ENCODE results near the gene TPP2. TPM values are rescaled to one million over a fixed set of nuclear protein-coding genes. Genes with fewer than 3 reads are reported as not detected.

TPP2 gene
- total RNA-seq, 2 donors from 2014 or later = 31.4 to 31.8 TPM

GRCh38 chr13:102638741-102639140 is 42.0 kb downstream of the TPP2 start:
- DNase-seq (ENCODE audit: low spot score) = no peak
- no peak for TF ChIP-seq CTCF (IDR thresholded peaks at IDR 0.05)
- TF ChIP-seq POLR2AphosphoS5 (IDR thresholded peaks at IDR 0.05) = no peak
- TF ChIP-seq POLR2A (IDR thresholded peaks at IDR 0.05) = no peak
- peaks cover 0 to 3% of the 10 kb centered on the region in 2 donors for H3K36me3 ChIP-seq
- no peak overlapping the region for H3K27ac ChIP-seq
- H3K27me3 ChIP-seq (replicated peaks; ENCODE audit: insufficient read depth) = no peaks in the 10 kb centered on the region
- H3K9me3 ChIP-seq = no peaks in the 10 kb centered on the region
- H3K4me3 ChIP-seq = no peak overlapping the region
- H3K4me1 ChIP-seq (replicated peaks) = no peaks in the 10 kb centered on the region
- intact Hi-C loops (cut with DNase I) = no loop called here
- 83% methylated on average over 3 of the region's 3 CpGs for WGBS

- Histone ChIP-seq H3K9me3 (no peaks in the 10 kb centered on the region), H3K4me1 (replicated peaks) (no peaks in the 10 kb centered on the region), H3K36me3 (peaks cover 0 to 3% of the 10 kb centered on the region in 2 donors), H3K27ac (no peak overlapping the region), H3K27me3 (replicated peaks; ENCODE audit: insufficient read depth) (no peaks in the 10 kb centered on the region), H3K4me3 (no peak overlapping the region)
- no peak for DNase-seq (ENCODE audit: low spot score)
- no peak for TF ChIP-seq POLR2AphosphoS5 (IDR thresholded peaks at IDR 0.05)
- intact Hi-C loops (cut with DNase I) = no loop called here
- WGBS = 89% methylated on average over 4 of the region's 4 CpGs
Observed at GRCh38 chr13:102642029-102642428, 45.2 kb downstream of the TPP2 start.

GRCh38 chr13:102642475-102642874 is 45.7 kb downstream of the TPP2 start:
- 24% methylated on average over 6 of the region's 6 CpGs for WGBS
- TF ChIP-seq CTCF (IDR thresholded peaks at IDR 0.05) = no peak
- TF ChIP-seq POLR2AphosphoS5 (IDR thresholded peaks at IDR 0.05) = no peak
- no peak for TF ChIP-seq POLR2A (IDR thresholded peaks at IDR 0.05)
- intact Hi-C loops (cut with DNase I) = no loop called here
- Histone ChIP-seq H3K4me1 (replicated peaks) (no peaks in the 10 kb centered on the region), H3K4me3 (no peak overlapping the region), H3K36me3 (no peaks in the 10 kb centered on the region), H3K27me3 (replicated peaks; ENCODE audit: insufficient read depth) (no peaks in the 10 kb centered on the region), H3K9me3 (no peaks in the 10 kb centered on the region), H3K27ac (no peak overlapping the region)
- DNase-seq (ENCODE audit: low spot score) = peak; percentile 81

GRCh38 chr13:102643656-102644055 is 46.9 kb downstream of the TPP2 start:
- no peaks in the 10 kb centered on the region for H3K9me3 ChIP-seq
- intact Hi-C loops (cut with DNase I) = no loop called here
- TF ChIP-seq POLR2AphosphoS5 (IDR thresholded peaks at IDR 0.05) (no peak), POLR2A (IDR thresholded peaks at IDR 0.05) (no peak), CTCF (IDR thresholded peaks at IDR 0.05) (no peak)
- DNase-seq (ENCODE audit: low spot score) = no peak
- 91% methylated on average over 1 of the region's 1 CpG for WGBS
- H3K27ac ChIP-seq = no peak overlapping the region
- no peak overlapping the region for H3K4me3 ChIP-seq
- H3K36me3 ChIP-seq = no peaks in the 10 kb centered on the region
- no peaks in the 10 kb centered on the region for H3K27me3 ChIP-seq (replicated peaks; ENCODE audit: insufficient read depth)
- no peaks in the 10 kb centered on the region for H3K4me1 ChIP-seq (replicated peaks)

GRCh38 chr13:102645701-102646100 is 48.9 kb downstream of the TPP2 start:
- intact Hi-C loops (cut with DNase I) = no loop called here
- Histone ChIP-seq H3K36me3 (no peaks in the 10 kb centered on the region), H3K27me3 (replicated peaks; ENCODE audit: insufficient read depth) (no peaks in the 10 kb centered on the region)

More at GRCh38 chr13:102645701-102646100, 48.9 kb downstream of the TPP2 start:
- no peaks in the 10 kb centered on the region for H3K9me3 ChIP-seq
- H3K4me1 ChIP-seq (replicated peaks) = no peaks in the 10 kb centered on the region
- no peak overlapping the region for H3K27ac ChIP-seq
- 70% methylated on average over 1 of the region's 1 CpG for WGBS
- no peak for DNase-seq (ENCODE audit: low spot score)
- no peak for TF ChIP-seq POLR2A (IDR thresholded peaks at IDR 0.05)
- no peak for TF ChIP-seq POLR2AphosphoS5 (IDR thresholded peaks at IDR 0.05)
- no peak for TF ChIP-seq CTCF (IDR thresholded peaks at IDR 0.05)
- no peak overlapping the region for H3K4me3 ChIP-seq

Data from prostate gland (tissue), 2 donors.